ENCODE measurements around the gene CDK13. TPM values are rescaled to one million over a fixed set of nuclear protein-coding genes. Genes with fewer than 3 reads are reported as not detected.

Gene CDK13
- total and polyA plus RNA-seq, 9 of the 15 experiments (the other 6 are each of a cell fraction or from before 2014, with no cell fraction given): 9.8 to 46.1 (median 32.4) TPM

GRCh38 chr7:40101201-40101600 is 151.1 kb downstream of the CDK13 start:
- H3K9me3 ChIP-seq (replicated peaks; ENCODE audit: control insufficient read depth, insufficient read depth, low read depth, low read length): no peaks in the 10 kb centered on the region
- no peak overlapping the region for H3K27ac ChIP-seq (ENCODE audit: extremely low read depth, low read depth, low read length)
- CTCF ChIA-PET (ENCODE audit: low intra/inter-chr PET ratio): no interaction called here
- intact Hi-C loops (cut with micrococcal nuclease): no loop called here
- no peak overlapping the region for H3K4me3 ChIP-seq
- H3K9ac ChIP-seq (ENCODE audit: insufficient read depth in 1 of 2, low read depth in 2 of 2, low read length in 2 of 2): no peak overlapping the region
- in situ Hi-C loops (cut with MboI): no loop called here
- BruUV-seq (replicated peaks): no TSS peak
- no peak for TF ChIP-seq MEF2D (tag; conservative IDR thresholded peaks at IDR 0.05; ENCODE audit: low read depth)
- TF ChIP-seq MAX (CRISPR knock-in tag; IDR thresholded peaks at IDR 0.05): no peak
- TF ChIP-seq ZNF445 (CRISPR knock-in tag; IDR thresholded peaks at IDR 0.05; ENCODE audit: low read depth): no peak
- TF ChIP-seq ZNF354B (CRISPR knock-in tag; IDR thresholded peaks at IDR 0.05): no peak
- TF ChIP-seq JUND (IDR thresholded peaks at IDR 0.05; ENCODE audit: borderline replicate concordance, low read depth, low read length): no peak
- no peak for TF ChIP-seq JUND (tag; IDR thresholded peaks at IDR 0.05; ENCODE audit: borderline replicate concordance, low read depth, low read length)
- TF ChIP-seq BACH1 (tag; IDR thresholded peaks at IDR 0.05): no peak
- TF ChIP-seq AFF1 (IDR thresholded peaks at IDR 0.05; ENCODE audit: low read depth in 1 of 2, partially characterized antibody in 2 of 2): no peak
- no peak for TF ChIP-seq DPF2 (IDR thresholded peaks at IDR 0.05)
- no peak for TF ChIP-seq TGIF2 (CRISPR knock-in tag; IDR thresholded peaks at IDR 0.05)
- no peak for TF ChIP-seq DDX20 (tag; IDR thresholded peaks at IDR 0.05; ENCODE audit: low read depth)
- H3K9me1 ChIP-seq (ENCODE audit: control insufficient read depth, insufficient read depth, low read length): no peaks in the 10 kb centered on the region
- DNase-seq (ENCODE audit: extremely low read depth in 1 of 4, low spot score in 3 of 4) (no peak), FAIRE-seq (no peak), ATAC-seq (no peak)
- no peaks in the 10 kb centered on the region for H4K20me1 ChIP-seq (replicated peaks; ENCODE audit: control insufficient read depth, insufficient read depth, low read length)
- H3K79me2 ChIP-seq (ENCODE audit: control insufficient read depth, insufficient read depth, low read length): no peaks in the 10 kb centered on the region
- no peak overlapping the region for H2AFZ ChIP-seq (ENCODE audit: low read depth, low read length)
- H3K27me3 ChIP-seq (ENCODE audit: control insufficient read depth in 2 of 2, insufficient read depth in 2 of 2, low read length in 2 of 2): no peaks in the 10 kb centered on the region
- 76% methylated on average over 3 of the region's 3 CpGs for WGBS (ENCODE audit: insufficient coverage, low coverage, missing lambda C conversion rate)
- peaks cover 11% of the 10 kb centered on the region; the same call in 1 of the 3 replicates for H3K36me3 ChIP-seq (ENCODE audit: control insufficient read depth, insufficient read depth, low read length)
- no peaks in the 10 kb centered on the region for H3K4me1 ChIP-seq (replicated peaks in 1 of 2; ENCODE audit: control insufficient read depth in 2 of 2, insufficient read depth in 2 of 2, low read length in 2 of 2)
- no peak overlapping the region for H3K4me2 ChIP-seq (ENCODE audit: insufficient read depth, low read length)
- POLR2A ChIA-PET: interaction anchor here (0.8 to 1.4 kb wide), 2 partner anchors 10 to 11 kb away, joined by 3 to 7 read pairs; no protein-coding TSS in a partner anchor
